ENCODE data around the gene NTSR1.

DNA sequence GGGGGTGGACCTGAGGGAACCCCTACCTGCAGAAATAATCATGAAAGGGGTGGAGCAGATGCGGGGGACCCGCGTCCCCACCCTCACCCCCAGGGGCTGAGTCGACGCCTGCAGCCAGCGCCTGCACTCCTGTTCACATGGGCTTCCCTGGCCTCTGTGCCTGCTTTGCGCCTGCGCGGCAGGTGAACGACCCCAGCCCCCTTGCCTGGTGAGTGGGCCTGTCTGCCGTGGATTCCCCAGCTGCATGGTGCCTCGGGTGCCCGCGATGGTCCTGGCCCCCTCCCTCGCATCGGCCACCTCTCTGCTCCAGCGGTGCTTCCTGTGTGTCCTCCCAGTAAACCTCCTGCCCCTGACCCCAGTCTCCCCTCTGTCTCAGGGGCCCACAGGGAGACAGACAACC is 18.8 kb upstream of the NTSR1 start:
- TF ChIP-seq EZH2 (IDR thresholded peaks at IDR 0.05; ENCODE audit: insufficient read depth, poor library complexity, severe bottlenecking) (no peak), EZH2phosphoT487 (IDR thresholded peaks at IDR 0.05; ENCODE audit: insufficient read depth, low read depth) (no peak)
